Caco-2 (cell line): Measurements from ENCODE around the gene CHRM1. TPM values are rescaled to one million over a fixed set of nuclear protein-coding genes. Genes with fewer than 3 reads are reported as not detected.

Source experiments
- BruUV-seq: library from RNA; stranded (reverse); fragments of 400-500 nt; replicated peaks from 2 replicates; lab custom pipeline; 2021; lab: Mats Ljungman, UMichigan
- CTCF ChIA-PET: fragments of 300-600 bp; sonication (Branson Sonifier 250); formaldehyde crosslinking; loops from one replicate; lab custom pipeline; 2022; ENCODE audit warnings: antibody characterized with exemption; lab: Charles Lee
- POLR2A ChIA-PET: fragments of 300-600 bp; sonication (Branson Sonifier 250); formaldehyde crosslinking; loops from one replicate; lab custom pipeline; 2022; ENCODE audit warnings: antibody characterized with exemption; lab: Charles Lee
- DNase-seq, 2 experiments: peaks; one replicate each; pipeline versions ENCODE4 v3.0.0 to v3.0.0-alpha.2; 2020 to 2022
- H3K27me3 ChIP-seq: replicated peaks from 2 replicates; pipeline ENCODE4 v1.6.0; 2011; ENCODE audit warnings: low read length; ENCODE audit not compliant: control insufficient read depth, insufficient read depth
- H3K36me3 ChIP-seq: 2 replicates; pipeline ENCODE4 v1.5.1; 2011; ENCODE audit warnings: low read length; ENCODE audit not compliant: control insufficient read depth, insufficient read depth
- H3K4me1 ChIP-seq: fragments of 250-450 bp; sonication (Bioruptor Pico); 2 replicates; pipeline ENCODE4 v1.5.1; 2020; ENCODE audit warnings: mild to moderate bottlenecking
- H3K4me3 ChIP-seq: 2 replicates; pipeline ENCODE4 v1.5.1; 2011; ENCODE audit warnings: low read depth, mild to moderate bottlenecking, control low read depth, low read length
- H3K9me3 ChIP-seq: fragments of 250-450 bp; sonication (Bioruptor Pico); 2 replicates; pipeline ENCODE4 v1.5.1; 2020; ENCODE audit warnings: mild to moderate bottlenecking, moderate library complexity
- H3K27ac Mint-ChIP-seq: one replicate; pipeline ENCODE4 v1.8.0; 2022; ENCODE audit warnings: mixed read lengths; ENCODE audit not compliant: unreplicated experiment
- H3K27me3 Mint-ChIP-seq: one replicate; pipeline ENCODE4 v1.8.0; 2022; ENCODE audit warnings: mixed read lengths; ENCODE audit not compliant: insufficient read depth, unreplicated experiment
- H3K36me3 Mint-ChIP-seq: one replicate; pipeline ENCODE4 v1.8.0; 2022; ENCODE audit warnings: mild to moderate bottlenecking, mixed read lengths; ENCODE audit not compliant: insufficient read depth, unreplicated experiment
- H3K4me1 Mint-ChIP-seq: one replicate; pipeline ENCODE4 v1.8.0; 2022; ENCODE audit warnings: low read depth, mixed read lengths; ENCODE audit not compliant: unreplicated experiment
- H3K4me3 Mint-ChIP-seq: one replicate; pipeline ENCODE4 v1.8.0; 2022; ENCODE audit warnings: mild to moderate bottlenecking, moderate library complexity, mixed read lengths; ENCODE audit not compliant: unreplicated experiment
- H3K9me3 Mint-ChIP-seq: one replicate; pipeline ENCODE4 v1.8.0; 2022; ENCODE audit warnings: mixed read lengths; ENCODE audit not compliant: unreplicated experiment
- CTCF ChIP-seq, 2 experiments: fragments of 200-600 bp in 1 of 2; IDR thresholded peaks; 1 replicate in 1 of 2; 2 replicates in 1 of 2; pipeline versions ENCODE4 v1.5.1 to v1.8.0; 2011 to 2022; ENCODE audit warnings: antibody characterized with exemption in 1 of 2, control low read depth in 1 of 2, inconsistent platforms in 1 of 2, low read depth in 1 of 2, low read length in 1 of 2, mild to moderate bottlenecking in 1 of 2, moderate library complexity in 1 of 2; ENCODE audit not compliant: insufficient read depth in 1 of 2, severe bottlenecking in 1 of 2, unreplicated experiment in 1 of 2
- intact Hi-C: fragments of 100-400 bp; cut with micrococcal nuclease; formaldehyde crosslinking; loops from one replicate; pipeline ENCODE4 v1.10.0; 2022; ENCODE audit not compliant: unreplicated experiment
- total RNA-seq: library from RNA; stranded (reverse); gene quantifications from 2 replicates; pipeline ENCODE4 v1.2.3, GENCODE V29; 2022

CHRM1 gene
- total RNA-seq, 1 experiment from 2014 or later, result not detected

DNA sequence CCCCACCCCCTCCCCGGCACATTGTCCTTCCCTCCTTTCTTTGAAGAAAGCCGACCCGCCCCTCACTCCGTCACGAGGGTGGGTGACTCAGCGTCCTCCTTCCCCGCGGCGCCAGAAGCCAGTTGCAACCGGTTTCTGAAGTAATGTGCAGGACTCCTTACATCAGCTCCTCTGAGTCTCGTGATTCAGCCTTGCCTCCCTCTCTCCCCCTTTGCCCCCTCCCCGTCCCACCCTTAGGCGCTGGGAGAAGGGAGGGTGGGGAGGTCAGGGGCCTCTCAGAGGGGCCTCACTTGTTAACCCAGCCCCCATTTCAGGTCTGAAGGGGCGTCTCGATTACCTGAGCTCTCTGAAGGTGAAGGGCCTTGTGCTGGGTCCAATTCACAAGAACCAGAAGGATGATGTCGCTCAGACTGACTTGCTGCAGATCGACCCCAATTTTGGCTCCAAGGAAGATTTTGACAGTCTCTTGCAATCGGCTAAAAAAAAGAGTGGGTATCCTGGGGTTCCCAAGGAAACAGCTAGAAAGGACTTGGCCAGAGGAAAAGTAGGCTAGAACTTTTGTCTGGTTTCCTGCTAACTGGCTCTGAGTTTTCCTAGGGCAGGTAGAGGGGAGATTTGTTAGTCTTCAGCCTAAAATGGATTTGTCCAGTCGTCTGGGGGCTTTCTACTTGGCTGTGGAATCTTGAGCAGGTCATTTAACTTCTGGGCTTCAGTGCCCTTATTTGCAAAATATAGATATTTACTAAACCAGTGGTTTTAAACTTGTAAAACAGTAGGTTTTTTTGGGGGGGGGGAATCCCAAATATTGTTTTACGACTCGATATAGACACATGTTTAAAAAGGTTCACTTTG, 39.4 kb downstream of the CHRM1 start:
- Histone ChIP-seq H3K4me1 (peaks cover 56% of the 10 kb centered on the region), H3K36me3 (peaks cover 18% of the 10 kb centered on the region), H3K9me3 (no peaks in the 10 kb centered on the region), H3K27me3 (no peaks in the 10 kb centered on the region), H3K4me3 (peak overlapping the region; percentile 99)
- peak overlapping the region; percentile 99 for H3K27ac Mint-ChIP-seq
- TSS peak; percentile 42 for BruUV-seq
- DNase-seq, result peak; percentile 97 to 99
- ChIA-PET POLR2A (interaction anchor here (0.6 to 1.9 kb wide), 15 partner anchors 8 to 290 kb away, joined by 3 to 24 read pairs (median 5); partner anchors contain the start of genes HNRNPUL2, STX5, TAF6L and TMEM179B), CTCF (interaction anchor here (0.7 to 1.7 kb wide), 6 partner anchors 8 to 290 kb away, joined by 3 to 8 read pairs (median 4); partner anchors contain the start of genes TMEM179B and TUT1)
- no peaks in the 10 kb centered on the region for H3K9me3 Mint-ChIP-seq
- TF ChIP-seq CTCF (IDR thresholded peaks at IDR 0.05; ENCODE audit: insufficient read depth in 1 of 2, low read depth in 1 of 2, low read length in 1 of 2, severe bottlenecking in 1 of 2, unreplicated experiment in 1 of 2), result no peak
- H3K27me3 Mint-ChIP-seq, result no peaks in the 10 kb centered on the region
- H3K4me1 Mint-ChIP-seq, result peaks cover 45% of the 10 kb centered on the region
- peaks cover 100% of the 10 kb centered on the region for H3K36me3 Mint-ChIP-seq
- intact Hi-C loops, result loop anchor here (1.0 to 2.0 kb wide), 4 partner anchors 7 to 95 kb away; partner anchors contain the start of gene TMEM179B
- H3K4me3 Mint-ChIP-seq, result peak overlapping the region; percentile 97

DNA sequence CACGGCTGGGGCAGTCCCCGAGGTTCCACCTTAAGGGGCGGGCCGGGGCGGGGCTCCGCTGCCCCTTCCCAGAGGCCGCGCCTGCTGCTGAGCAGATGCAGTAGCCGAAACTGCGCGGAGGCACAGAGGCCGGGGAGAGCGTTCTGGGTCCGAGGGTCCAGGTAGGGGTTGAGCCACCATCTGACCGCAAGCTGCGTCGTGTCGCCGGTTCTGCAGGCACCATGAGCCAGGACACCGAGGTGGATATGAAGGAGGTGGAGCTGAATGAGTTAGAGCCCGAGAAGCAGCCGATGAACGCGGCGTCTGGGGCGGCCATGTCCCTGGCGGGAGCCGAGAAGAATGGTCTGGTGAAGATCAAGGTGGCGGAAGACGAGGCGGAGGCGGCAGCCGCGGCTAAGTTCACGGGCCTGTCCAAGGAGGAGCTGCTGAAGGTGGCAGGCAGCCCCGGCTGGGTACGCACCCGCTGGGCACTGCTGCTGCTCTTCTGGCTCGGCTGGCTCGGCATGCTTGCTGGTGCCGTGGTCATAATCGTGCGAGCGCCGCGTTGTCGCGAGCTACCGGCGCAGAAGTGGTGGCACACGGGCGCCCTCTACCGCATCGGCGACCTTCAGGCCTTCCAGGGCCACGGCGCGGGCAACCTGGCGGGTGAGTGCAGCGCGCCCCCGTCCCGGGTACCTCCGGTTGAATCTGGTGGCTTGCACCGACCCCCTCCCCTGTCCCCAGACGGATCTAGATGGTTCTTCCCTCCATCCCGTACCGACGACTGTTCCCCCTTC, 40.2 kb downstream of the CHRM1 start, which contains the start of gene SLC3A2:
Gene SLC3A2 (plus strand): TSS at position 94 of the 776 bp plus-strand sequence. CDS start 128 bp downstream, at position 222.
- intact Hi-C loops, result loop anchor here (1.0 to 2.0 kb wide), 4 partner anchors 8 to 94 kb away; partner anchors contain the start of gene TMEM179B

More for the DNA sequence above, 40.2 kb downstream of the CHRM1 start, which contains the start of gene SLC3A2:
- CTCF ChIA-PET, result interaction anchor here (0.6 to 1.7 kb wide), 7 partner anchors 9 to 289 kb away, joined by 3 to 8 read pairs (median 4); partner anchors contain the start of genes TMEM179B and TUT1
- TF ChIP-seq CTCF (IDR thresholded peaks at IDR 0.05; ENCODE audit: insufficient read depth in 1 of 2, low read depth in 1 of 2, low read length in 1 of 2, severe bottlenecking in 1 of 2, unreplicated experiment in 1 of 2), result peak; percentile 77 to 78
- Histone ChIP-seq H3K27me3 (no peaks in the 10 kb centered on the region), H3K9me3 (no peaks in the 10 kb centered on the region), H3K36me3 (peaks cover 17% of the 10 kb centered on the region), H3K4me1 (peaks cover 51% of the 10 kb centered on the region), H3K4me3 (peak within 1 kb of the TSS; percentile 99)
- POLR2A ChIA-PET, result interaction anchor here (0.6 to 1.9 kb wide), 15 partner anchors 9 to 1058 kb away, joined by 3 to 24 read pairs (median 5); partner anchors contain the start of genes HNRNPUL2, NAA40, STX5 and TAF6L
- Mint-ChIP-seq H3K27ac (peak within 1 kb of the TSS; percentile 99), H3K4me1 (peaks cover 43% of the 10 kb centered on the region), H3K36me3 (peaks cover 97% of the 10 kb centered on the region), H3K9me3 (no peaks in the 10 kb centered on the region), H3K27me3 (no peaks in the 10 kb centered on the region), H3K4me3 (peak within 1 kb of the TSS; percentile 97)
- BruUV-seq, result TSS peak; percentile 82
- DNase-seq, result peak; percentile 87 to 92
